Hematopoietic multipotent progenitor cell treated with erythropoietin and hydrocortisone succinate and interleukin-3 and kit ligand, for 15 days (in vitro differentiated cells): Measurements from ENCODE around the gene KRTAP10-10.
"Not testable (repeated sequence)": the region's sequence is repeated elsewhere in the genome, so short reads cannot be mapped to it uniquely, and the experiment has no call there.

Experiments used
- DNase-seq: peaks from one replicate; pipeline ENCODE4 v3.0.0-alpha.2; 2015; ENCODE audit warnings: low spot score

Gene KRTAP10-10

DNA sequence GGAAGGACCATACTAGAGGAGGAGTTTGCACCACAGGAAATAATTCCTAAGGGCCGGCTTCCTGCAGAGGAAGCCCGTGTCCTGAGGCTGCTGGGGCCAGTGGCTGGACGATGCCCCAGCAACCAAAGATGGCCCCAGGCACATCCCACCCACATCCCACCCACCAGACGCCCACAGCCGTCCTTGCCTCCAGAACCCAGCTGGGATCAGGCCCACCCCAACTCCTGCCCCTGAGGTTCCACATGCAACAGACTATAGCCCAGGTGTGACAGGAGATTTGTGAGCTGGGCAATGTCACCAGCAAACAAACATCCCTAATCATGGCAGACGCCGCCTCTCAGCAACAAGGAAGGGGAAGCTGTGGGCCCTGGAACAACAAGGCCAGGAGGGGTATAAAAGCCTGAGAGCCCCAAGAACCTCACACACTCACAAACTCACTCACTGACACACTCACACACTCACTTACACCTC lies 10.4 kb upstream of the KRTAP10-10 start, which contains the start of gene KRTAP10-9:
Gene KRTAP10-9, plus strand, starts transcription at position 421 of the 471 bp plus-strand sequence. CDS start 79 bp downstream, outside the sequence.
- no peak for DNase-seq

DNA sequence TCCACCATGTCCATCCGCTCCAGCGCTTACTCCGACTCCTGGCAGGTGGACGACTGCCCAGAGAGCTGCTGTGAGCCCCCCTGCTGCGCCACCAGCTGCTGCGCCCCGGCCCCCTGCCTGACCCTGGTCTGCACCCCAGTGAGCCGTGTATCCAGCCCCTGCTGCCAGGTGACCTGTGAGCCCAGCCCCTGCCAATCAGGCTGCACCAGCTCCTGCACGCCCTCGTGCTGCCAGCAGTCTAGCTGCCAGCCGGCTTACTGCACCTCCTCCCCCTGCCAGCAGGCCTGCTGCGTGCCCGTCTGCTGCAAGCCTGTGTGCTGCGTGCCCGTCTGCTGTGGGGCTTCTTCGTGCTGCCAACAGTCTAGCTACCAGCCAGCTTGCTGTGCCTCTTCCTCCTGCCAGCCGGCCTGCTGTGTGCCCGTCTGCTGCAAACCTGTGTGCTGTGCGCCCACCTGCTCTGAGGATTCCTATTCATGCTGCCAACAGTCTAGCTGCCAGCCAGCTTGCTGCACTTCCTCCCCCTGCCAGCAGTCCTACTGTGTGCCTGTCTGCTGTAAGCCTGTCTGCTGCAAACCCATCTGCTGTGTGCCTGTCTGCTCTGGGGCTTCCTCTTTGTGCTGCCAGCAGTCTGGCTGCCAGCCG lies 9.9 kb upstream of the KRTAP10-10 start:
- not testable (repeated sequence) for DNase-seq

DNA sequence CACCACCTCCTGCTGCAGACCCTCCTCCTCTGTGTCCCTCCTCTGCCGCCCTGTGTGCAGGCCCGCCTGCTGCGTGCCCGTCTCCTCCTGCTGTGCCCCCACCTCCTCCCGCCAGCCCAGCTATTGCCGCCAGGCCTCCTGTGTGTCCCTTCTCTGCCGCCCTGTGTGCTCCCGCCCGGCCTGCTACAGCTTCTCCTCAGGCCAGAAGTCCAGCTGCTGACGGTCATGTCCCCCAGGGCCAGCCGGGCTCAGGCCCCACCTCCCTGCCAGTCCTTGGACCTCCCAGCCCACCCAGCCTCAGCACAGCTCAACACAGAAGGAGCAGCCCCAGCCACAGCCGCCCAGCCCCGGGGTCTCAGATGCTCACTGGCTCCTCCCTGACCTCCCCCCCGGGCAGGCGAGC lies 9.3 kb upstream of the KRTAP10-10 start:
- DNase-seq: not testable (repeated sequence)

DNA sequence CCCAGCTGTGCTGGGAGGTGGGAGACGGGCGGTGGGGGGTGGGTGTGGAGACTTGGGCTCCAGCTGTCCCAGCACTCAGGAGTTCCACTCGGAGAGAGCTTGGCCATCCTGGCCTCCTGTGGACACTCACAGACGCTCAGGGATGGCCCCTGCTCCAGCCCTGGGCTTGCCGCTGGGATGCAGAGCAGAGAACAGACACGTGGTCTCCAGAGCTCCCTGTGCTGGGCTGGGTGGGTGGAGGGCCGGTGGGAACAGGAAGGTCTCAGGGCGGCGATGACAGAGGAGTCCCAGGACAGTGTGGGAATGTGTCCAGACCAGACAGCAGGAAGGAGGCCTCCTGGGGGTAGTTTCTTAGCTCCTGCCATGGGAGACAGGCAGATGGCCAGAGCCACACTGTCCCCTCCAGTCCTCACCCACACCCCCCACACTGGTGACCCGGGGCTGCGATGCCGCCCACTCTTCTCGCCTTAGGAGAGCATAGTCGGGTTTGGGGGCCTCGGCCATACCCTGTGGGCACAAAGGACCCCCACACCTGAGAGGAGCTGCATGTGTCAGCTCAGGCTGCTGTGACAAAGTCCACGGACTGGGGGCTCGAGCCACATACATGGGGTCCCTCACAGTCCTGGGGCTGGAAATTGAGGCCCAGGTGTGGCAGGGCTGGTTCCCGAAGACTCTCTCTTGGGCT lies 8.3 kb upstream of the KRTAP10-10 start:
- DNase-seq: no peak

DNA sequence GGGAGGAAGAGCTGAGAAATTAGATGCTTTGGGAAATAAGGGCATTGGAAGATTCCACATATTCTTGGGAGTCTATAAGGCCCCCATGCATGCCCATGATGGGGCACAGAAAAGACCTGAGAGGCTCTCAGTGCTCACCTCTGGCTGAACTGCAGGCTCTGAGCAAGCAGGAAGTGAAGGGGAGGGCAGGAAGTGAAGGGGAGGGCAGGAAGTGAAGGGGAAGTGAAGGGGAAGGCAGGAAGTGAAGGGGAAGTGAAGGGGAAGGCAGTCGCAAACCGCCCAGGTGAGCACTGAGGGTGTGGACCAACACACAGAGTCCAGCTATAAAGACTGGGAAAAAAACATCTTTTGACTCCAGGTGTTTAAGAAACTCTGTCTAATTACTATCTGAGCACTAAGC lies 6.7 kb upstream of the KRTAP10-10 start:
- no peak for DNase-seq

DNA sequence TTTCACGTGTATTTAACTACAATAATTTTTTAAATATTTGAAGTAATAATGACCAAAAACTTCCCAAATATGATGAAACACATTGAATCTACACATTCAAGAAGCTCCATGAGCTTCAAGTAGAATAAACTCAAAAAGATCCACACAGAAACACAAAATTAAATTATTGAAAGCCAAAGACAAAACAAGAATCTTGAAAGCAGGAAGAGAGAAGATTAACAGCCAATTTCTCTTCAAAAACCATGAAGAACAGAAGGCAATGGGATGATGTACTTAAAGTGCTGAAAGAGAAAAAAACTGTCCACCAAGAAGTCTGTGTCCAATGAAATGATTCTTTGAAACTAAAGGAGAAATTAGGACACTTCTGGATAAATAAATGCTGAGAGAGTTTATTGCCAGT lies 5.1 kb upstream of the KRTAP10-10 start:
- no peak for DNase-seq

DNA sequence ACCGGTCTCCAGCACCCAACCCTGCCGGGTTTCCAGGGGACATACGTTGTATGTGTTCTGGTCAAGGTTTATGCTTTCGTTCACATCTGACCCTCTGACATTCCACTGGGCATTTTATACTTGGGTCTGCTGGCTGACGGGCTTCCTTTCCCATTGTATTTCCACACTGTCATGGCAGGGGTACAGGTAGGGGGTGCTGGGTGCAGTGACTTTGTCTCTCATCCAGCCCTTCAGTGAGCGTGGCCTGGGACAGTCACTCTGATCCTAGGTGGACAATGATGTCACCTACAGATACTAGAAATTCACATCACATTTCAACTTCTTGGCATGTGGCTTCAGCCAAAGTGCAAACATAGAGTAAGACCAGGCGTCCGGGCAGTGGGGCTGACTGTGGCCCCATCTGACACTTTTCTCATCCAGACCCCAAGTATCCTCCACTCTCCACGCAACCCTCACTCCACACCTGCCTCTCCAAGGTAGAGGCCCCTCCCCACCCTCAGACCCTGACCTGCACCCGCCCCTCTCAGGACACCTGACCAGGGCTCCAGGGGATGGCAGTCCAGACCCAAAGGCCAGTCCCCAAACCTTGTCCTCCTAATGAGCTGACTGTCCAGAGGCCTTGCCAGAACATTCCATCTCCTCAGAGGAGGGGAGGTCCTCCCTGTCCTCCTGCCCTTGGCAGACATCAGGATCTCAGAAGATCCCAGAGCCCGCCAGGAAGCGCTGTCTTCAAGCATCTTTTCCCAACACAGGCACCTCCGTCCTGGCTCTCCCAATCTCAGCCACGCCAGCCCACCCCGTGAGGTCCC lies 743 bp upstream of the KRTAP10-10 start:
- no peak for DNase-seq

DNA sequence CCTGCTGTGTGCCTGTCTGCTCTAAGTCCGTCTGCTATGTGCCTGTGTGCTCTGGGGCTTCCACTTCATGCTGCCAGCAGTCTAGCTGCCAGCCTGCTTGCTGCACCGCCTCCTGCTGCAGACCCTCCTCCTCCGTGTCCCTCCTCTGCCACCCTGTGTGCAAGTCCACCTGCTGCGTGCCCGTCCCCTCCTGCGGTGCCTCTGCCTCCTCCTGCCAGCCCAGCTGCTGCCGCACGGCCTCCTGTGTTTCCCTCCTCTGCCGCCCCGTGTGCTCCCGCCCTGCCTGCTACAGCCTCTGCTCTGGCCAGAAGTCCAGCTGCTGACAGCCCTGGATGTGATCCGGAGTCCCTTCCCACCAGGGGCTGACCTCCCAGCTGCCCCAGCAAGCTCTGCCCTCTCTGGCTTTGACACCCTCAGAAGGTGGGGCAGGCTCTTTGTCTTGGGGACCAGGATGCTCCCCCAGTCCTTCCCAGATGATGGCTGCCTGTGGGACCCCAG lies 744 bp downstream of the KRTAP10-10 start:
- DNase-seq: not testable (repeated sequence)

DNA sequence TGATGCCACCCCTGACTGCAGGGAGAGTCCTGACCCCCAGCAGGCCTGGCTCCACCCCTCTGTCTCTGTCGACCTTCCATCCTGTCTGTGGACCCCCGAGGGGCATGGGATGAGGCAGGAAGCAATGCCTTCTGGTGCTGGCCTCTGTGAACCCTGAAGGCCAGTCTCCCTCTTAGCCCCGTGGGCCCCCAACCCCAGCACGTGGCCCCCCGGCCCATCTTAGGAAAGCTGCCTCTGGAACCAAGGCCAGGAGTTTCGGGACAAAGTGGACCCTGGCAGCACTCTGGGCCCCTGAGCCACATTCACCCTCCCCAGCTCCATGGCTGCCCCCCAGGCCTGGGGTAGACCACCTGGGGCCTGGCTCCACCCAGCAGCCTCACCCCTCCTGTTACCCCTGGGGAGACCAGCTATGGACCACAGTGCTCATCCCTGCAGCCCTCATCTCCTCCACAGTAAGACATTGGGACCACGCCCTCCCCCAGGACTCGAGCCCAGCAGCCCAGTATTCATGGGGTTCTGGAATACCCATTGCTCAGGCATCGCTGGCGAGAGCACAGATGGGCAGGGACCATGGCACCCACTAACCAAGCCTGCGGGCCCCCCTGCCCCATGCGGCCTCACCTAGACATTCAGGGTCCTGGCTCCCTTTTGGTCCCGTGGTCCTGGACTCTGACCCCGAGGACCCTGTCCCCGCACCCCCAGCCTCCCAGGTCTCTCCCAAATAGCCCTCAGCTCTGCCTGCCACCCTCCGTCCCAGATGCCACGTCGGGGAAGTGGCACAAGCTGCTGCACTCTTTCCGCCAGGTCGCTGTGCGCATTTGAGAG lies 1.6 kb downstream of the KRTAP10-10 start:
- not testable (repeated sequence) for DNase-seq

DNA sequence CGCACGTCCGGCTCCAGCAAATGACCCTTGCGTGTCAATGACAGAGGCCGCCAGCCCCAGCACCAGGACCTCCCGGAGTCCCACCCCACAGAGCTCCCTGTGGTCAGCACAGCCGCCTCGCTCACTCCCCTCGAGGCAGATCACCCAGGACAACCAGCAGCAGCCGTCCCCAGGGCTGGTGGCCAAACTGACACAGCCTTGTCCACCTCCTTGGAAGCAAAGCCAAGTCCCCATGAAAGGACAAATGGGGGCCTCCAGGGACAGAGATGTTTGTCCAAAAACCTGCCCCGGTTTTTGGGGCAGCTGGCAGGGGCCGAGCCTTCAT lies 2.1 kb downstream of the KRTAP10-10 start:
- no peak for DNase-seq

DNA sequence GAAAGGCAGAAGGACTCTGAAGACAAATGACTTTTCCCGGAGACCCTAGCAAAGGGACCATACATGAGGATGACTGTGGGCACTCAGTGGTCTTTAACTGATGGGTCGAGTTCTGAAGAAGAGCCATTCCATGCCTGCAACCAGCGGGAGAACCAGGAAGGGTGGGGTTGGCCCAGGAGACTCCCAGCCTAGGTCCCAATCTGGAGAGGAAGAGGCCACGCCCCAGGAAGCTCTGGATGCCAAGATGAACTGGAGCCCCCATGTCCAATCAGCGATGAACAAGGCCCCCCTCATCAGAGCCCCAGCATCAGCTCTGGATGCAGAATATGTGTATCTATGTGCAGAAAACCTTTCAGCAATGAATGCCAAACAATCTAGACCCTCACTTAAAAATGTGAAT lies 3.6 kb downstream of the KRTAP10-10 start:
- no peak for DNase-seq

DNA sequence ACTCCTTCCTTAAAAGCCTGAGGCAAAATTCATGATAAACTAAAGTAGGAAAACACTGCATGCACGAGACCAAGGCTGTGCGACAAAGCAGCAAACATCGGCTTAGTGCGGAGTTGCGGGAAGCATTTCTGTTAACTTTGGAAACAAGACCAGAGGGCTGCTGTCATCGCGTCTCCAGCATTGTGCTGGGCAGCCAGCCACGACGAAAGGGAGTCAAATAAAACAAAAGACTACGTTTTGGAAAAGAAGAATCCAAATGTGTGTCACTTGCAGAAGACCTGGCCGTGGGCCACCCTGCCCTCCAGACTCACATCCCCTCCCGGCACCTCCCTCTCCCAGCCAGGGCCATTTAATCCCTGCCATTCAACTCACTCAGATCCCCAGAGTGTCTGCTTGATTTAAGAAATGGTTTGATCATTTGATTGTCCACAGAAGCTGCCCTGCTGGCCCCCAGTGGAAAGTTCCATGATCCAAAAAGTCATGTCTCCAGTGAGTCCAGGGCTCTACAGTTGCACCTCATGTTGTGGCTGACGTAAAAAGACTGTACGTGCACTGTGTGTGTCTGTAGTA lies 6.7 kb downstream of the KRTAP10-10 start:
- DNase-seq: no peak

DNA sequence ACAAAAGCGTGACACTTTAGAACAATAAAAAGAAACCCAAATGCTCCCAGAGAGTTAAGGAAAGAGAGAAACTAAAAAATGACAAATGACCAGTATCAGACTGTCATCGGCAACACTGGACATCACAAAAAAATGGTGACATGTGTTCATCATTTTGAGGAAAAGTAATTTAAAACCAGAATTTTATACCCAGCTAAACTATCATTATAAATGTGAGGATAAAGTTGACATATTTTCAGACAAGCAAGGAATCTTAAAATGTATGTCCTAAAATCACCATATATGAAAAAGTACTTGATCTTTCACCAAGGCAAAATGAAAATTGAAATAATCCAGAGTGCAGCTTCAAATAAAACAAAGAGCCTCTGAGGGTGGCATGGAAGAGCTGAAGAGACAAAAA lies 7.7 kb downstream of the KRTAP10-10 start:
- no peak for DNase-seq

DNA sequence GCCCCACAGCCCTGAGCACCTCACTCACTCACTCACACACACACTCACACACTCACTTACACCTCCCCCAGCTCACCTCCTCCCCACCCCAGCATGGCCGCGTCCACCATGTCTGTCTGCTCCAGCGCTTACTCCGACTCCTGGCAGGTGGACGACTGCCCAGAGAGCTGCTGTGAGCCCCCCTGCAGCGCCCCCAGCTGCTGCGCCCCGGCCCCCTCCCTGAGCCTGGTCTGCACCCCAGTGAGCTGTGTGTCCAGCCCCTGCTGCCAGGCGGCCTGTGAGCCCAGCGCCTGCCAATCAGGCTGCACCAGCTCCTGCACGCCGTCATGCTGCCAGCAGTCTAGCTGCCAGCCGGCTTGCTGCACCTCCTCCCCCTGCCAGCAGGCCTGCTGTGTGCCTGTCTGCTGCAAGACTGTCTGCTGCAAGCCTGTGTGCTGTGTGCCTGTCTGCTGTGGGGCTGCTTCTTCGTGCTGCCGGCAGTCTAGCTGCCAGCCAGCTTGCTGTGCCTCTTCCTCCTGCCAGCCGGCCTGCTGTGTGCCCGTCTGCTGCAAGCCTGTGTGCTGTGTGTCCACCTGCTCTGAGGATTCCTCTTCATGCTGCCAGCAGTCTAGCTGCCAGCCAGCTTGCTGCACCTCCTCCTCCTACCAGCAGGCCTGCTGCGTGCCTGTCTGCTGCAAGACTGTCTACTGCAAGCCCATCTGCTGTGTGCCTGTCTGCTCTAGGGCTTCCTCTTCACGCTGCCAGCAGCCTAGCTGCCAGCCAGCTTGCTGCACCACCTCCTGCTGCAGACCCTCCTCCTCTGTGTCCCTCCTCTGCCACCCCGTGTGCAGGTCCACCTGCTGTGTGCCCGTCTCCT lies 9.4 kb downstream of the KRTAP10-10 start, which contains the start of gene KRTAP10-11:
Gene KRTAP10-11, plus strand, starts transcription at position 49 of the 856 bp plus-strand sequence. Its CDS starts 45 bp downstream, at position 94.
- not testable (repeated sequence) for DNase-seq

DNA sequence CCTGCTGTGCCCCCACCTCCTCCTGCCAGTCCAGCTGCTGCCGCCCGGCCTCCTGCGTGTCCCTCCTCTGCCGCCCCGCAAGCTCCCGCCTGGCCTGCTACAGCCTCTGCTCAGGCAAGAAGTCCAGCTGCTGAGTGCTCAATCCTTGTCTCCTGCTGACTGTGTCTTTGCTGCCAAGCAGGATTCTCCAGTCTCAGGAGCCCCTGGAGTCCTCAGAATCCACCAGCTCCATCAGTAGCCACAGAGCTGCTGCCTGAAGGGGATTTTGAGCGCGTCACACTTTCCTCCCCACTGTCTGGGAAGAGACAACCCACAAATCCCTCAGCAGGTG lies 10.0 kb downstream of the KRTAP10-10 start:
- DNase-seq: no peak

DNA sequence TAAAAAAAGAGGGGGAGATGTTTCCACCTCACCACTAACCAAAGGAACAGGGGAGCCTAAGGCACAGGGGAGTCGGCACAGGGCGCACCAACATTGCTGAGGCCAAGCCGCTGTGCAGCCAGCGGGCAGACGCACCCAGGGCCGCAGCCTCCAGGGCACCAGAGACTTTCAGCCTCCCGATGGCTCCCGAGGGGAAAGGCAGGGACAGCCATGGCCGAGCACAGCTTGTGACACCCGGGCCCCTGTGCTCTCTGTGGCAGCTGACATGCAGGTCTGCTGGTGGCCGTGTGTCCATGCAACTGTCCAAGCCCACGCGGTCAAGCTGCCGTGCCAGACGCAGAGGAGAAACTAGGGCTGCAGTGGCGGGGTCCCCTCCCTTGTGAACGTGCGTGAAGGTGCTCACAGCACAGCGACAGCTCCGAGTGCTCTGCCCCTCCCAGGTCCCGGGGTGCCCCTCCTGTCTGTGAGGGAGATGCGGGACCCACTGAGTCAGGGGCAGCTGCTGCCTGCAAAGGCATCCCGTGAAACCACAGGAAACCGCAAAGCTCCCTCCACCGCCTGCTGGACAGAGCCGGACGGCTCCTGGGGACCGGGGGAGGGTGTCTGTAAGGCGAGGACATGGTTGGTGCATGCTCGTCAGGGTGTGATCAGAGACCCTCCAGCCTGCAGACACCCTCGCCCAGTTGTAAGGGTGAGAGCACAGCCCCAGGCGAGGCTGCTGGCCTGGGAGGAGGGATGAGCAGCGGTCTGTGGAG lies 11.6 kb downstream of the KRTAP10-10 start:
- no peak for DNase-seq

DNA sequence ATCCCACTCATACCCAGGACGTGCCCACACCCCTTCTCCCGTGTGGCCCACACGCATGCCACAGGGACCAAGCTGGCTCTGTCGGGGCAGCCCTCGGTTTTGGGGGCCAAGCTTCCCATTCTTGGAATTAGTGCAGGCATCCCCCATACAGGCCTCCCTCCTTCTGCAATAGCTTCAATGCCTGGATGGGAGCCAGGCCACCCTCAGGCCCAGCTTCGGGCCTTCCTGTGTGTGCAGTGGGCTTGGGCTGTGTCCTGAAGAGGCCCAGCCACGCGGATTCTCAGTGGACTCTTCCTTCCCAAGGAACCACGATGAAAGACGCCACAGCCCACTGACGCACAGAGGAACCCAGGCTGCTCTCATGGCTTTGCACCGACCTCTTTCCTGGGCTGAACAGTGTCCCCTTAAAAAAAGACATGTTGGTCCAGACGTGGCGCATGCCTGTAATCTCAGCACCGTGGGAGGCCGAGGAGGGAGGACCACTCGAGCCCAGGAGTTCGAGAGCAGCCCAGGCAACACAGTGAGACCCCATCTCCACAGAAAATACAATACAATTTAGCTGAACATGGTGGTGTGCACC lies 12.5 kb downstream of the KRTAP10-10 start:
- no peak for DNase-seq

DNA sequence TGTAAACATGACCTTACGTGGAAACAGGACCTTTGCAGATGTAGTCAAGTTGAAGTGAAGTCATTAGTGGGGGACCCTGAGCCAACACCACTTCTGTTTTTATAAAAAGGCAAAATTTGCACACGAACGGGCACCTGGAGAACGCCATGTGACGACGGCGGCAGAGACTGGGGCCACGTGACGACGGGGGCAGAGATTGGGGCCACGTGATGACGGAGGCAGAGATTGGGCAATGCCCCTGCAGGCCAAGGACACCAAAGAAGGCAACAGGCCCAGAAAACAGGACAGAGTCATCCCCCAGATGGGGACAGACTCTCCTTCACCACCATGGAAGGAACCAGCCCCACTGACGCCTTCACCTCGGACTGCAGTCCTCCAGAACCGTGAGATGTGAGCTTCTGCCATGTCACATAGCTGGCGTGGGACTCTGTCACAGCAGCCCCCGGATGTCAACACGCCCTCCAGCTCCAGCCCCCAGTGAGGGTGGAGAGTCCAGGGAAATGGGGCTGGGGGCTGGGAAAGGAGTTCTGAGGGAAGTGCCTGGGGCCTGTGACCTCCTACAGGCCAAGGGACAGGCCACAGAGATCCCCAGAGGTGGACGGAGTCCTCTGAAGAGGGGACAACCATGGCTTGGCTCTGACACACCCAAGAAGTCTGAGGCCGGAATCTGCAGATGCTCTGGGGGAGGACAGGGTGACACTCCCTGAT lies 13.3 kb downstream of the KRTAP10-10 start:
- no peak for DNase-seq
